Esophagus muscularis mucosa (tissue), 4 donors: ENCODE data around the gene MBIP. TPM values are rescaled to one million over a fixed set of nuclear protein-coding genes. Genes with fewer than 3 reads are reported as not detected.

Experiments used
- DNase-seq: peaks from one replicate; pipeline ENCODE4 v3.0.0-alpha.2; 2017; ENCODE audit errors: extremely low spot score
- H3K27ac ChIP-seq, 4 donors: fragments of 200-600 bp; sonication (generic); replicated peaks in 1 of 4; 1 replicate in 3 of 4; 2 replicates in 1 of 4; pipeline ENCODE4 v1.5.1; 2016 to 2019; ENCODE audit warnings: mild to moderate bottlenecking in 1 of 4
- H3K27me3 ChIP-seq, 4 donors: fragments of 200-600 bp; sonication (generic); one replicate each; pipeline versions ENCODE4 v1.5.1 to v1.6.0; 2016 to 2019
- H3K36me3 ChIP-seq, 4 donors: fragments of 200-600 bp; sonication (generic); one replicate each; pipeline ENCODE4 v1.5.1; 2016 to 2019
- H3K4me1 ChIP-seq, 4 donors: fragments of 200-600 bp; sonication (generic); one replicate each; pipeline ENCODE4 v1.5.1; 2016 to 2019
- H3K4me3 ChIP-seq, 4 donors: fragments of 200-600 bp; sonication (generic); 1 replicate in 2 of 4; 2 replicates in 2 of 4; pipeline ENCODE4 v1.5.1; 2016 to 2019; ENCODE audit warnings: mild to moderate bottlenecking in 4 of 4, moderate library complexity in 1 of 4
- H3K9me3 ChIP-seq, 4 donors: fragments of 200-600 bp; sonication (generic); 1 replicate in 3 of 4; 2 replicates in 1 of 4; pipeline ENCODE4 v1.5.1; 2016 to 2019
- EP300 ChIP-seq: sonication (generic); formaldehyde crosslinking; IDR thresholded peaks from one replicate; pipeline ENCODE4 v1.6.1; 2017; ENCODE audit warnings: antibody characterized with exemption
- POLR2A ChIP-seq: fragments of 450-650 bp; IDR thresholded peaks from one replicate; pipeline ENCODE4 v1.6.1; 2017; ENCODE audit warnings: antibody characterized with exemption, moderate library complexity, mild to moderate bottlenecking, low read depth
- POLR2AphosphoS5 ChIP-seq, 2 donors: sonication (generic); formaldehyde crosslinking; IDR thresholded peaks; one replicate each; pipeline ENCODE4 v1.6.1; 2017; ENCODE audit warnings: antibody characterized with exemption in 2 of 2
- WGBS: methylation state at CpG from one replicate; pipeline ENCODE4 v1.1.5; 2018; 5-methylcytosine and 5-hydroxymethylcytosine counted together
- intact Hi-C: fragments of 100-400 bp; cut with DNase I; formaldehyde crosslinking; loops from one replicate; pipeline ENCODE4 v1.15.1; 2023
- total RNA-seq, 4 donors: library from RNA; depleted of rRNA; stranded (reverse); fragments of >200 nt; gene quantifications; one replicate each; pipeline versions ENCODE4 v1.1.0 to v1.2.1, GENCODE V29; 2016
- TF ChIP-seq, protein P1 (sequence below), 3 experiments: fragments of 200-600 bp in 2 of 3; fragments of 450-650 bp in 1 of 3; sonication (generic) in 2 of 3; IDR thresholded peaks; one replicate each; pipeline ENCODE4 v1.5.1; 2017 to 2019; ENCODE audit warnings: antibody characterized with exemption in 3 of 3, mild to moderate bottlenecking in 2 of 3, moderate library complexity in 1 of 3

MBIP gene
- total RNA-seq, 4 donors from 2014 or later = 10.8 to 16.2 (median 12.9) TPM

DNA sequence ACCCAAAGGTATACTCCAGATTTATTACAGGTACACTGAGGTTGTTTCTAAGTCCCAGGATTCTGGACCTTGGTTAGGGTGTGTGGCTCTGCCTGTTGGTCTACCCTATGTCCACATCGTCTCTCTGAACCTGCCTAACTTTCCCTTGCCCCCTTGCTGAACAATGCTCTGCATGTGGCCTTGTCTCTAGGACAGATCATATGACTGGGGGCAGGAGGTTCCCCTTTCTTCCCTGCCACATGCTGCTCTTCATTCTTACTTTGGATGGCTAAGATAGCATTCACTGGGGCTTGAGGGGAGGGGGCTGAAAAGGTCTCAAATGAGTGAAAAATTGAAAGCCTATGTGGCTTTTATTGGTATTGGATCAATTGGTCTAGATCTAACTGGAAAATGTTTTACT is 49.2 kb downstream of the MBIP start:
- no peaks in the 10 kb centered on the region for H3K9me3 ChIP-seq

DNA sequence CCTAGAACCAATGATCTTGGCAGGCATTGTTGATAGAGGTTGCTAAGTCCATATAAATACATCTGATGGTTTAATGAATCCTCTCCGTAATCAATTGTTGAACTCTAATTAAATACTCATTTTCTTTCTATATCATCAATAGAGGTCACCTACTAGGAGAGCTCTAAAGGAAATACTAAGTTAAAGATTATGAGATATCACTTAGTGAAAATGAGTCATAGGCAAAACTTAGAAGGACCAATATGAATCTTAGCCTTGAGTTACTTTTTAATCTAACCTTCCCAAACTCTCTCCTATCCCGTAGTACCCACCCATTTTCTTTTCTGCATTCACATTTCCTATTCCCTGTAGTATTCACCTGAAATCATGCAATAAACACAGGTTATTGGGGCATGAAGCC is 50.2 kb downstream of the MBIP start:
- peaks cover 0 to 50% (median 5%) of the 10 kb centered on the region in 4 donors for H3K27me3 ChIP-seq
- 86% methylated on average over 2 of the region's 2 CpGs for WGBS
- peaks cover 0 to 13% (median 10%) of the 10 kb centered on the region in 4 donors for H3K4me1 ChIP-seq
- H3K4me3 ChIP-seq = no peak overlapping the region
- no peak for DNase-seq
- TF ChIP-seq, protein P1, sequence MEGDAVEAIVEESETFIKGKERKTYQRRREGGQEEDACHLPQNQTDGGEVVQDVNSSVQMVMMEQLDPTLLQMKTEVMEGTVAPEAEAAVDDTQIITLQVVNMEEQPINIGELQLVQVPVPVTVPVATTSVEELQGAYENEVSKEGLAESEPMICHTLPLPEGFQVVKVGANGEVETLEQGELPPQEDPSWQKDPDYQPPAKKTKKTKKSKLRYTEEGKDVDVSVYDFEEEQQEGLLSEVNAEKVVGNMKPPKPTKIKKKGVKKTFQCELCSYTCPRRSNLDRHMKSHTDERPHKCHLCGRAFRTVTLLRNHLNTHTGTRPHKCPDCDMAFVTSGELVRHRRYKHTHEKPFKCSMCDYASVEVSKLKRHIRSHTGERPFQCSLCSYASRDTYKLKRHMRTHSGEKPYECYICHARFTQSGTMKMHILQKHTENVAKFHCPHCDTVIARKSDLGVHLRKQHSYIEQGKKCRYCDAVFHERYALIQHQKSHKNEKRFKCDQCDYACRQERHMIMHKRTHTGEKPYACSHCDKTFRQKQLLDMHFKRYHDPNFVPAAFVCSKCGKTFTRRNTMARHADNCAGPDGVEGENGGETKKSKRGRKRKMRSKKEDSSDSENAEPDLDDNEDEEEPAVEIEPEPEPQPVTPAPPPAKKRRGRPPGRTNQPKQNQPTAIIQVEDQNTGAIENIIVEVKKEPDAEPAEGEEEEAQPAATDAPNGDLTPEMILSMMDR (IDR thresholded peaks at IDR 0.05) = no peak
- no peaks in the 10 kb centered on the region for H3K9me3 ChIP-seq
- H3K36me3 ChIP-seq = no peaks in the 10 kb centered on the region
- no peak overlapping the region for H3K27ac ChIP-seq
- intact Hi-C loops = no loop called here

More for the DNA sequence above, 49.2 kb downstream of the MBIP start:
- no peak overlapping the region for H3K4me3 ChIP-seq
- H3K27me3 ChIP-seq = peaks cover 0 to 48% (median 5%) of the 10 kb centered on the region in 4 donors
- 25% methylated on average over 1 of the region's 1 CpG for WGBS
- peaks cover 0 to 13% (median 10%) of the 10 kb centered on the region in 4 donors for H3K4me1 ChIP-seq
- no peak for TF ChIP-seq EP300
- no peak for TF ChIP-seq POLR2A
- TF ChIP-seq, protein P1 (IDR thresholded peaks at IDR 0.05) = no peak
- TF ChIP-seq POLR2AphosphoS5 (IDR thresholded peaks at IDR 0.05) = no peak
- no peaks in the 10 kb centered on the region for H3K36me3 ChIP-seq
- no peak for DNase-seq
- H3K27ac ChIP-seq = no peak overlapping the region
- intact Hi-C loops = no loop called here

DNA sequence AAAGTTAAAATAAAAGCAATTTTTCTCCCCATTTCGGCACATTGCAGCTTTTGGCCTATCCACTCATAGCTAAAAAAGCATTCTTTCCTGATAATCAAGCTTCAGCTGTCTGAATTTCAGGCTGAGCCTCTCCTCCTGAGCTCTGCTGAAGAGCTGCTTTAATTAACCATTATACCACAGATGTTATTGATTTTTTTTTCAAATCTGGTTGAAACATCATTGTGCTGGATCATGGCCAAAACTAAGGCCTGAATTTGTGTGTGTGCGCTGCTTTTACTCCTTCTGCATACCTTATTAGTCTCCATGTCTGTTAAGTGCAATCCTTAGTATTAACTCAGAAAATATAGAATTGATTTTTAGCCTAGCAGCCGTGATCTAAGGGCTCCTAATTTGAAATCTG is 52.3 kb downstream of the MBIP start:
- H3K4me1 ChIP-seq = peaks cover 0 to 13% (median 10%) of the 10 kb centered on the region in 4 donors
- H3K9me3 ChIP-seq = no peaks in the 10 kb centered on the region
- no peak overlapping the region for H3K4me3 ChIP-seq
- WGBS = 85% methylated on average over 3 of the region's 3 CpGs
- H3K27ac ChIP-seq = no peak overlapping the region
- TF ChIP-seq POLR2A (no peak), POLR2AphosphoS5 (IDR thresholded peaks at IDR 0.05) (no peak), EP300 (no peak)
- TF ChIP-seq, protein P1 (IDR thresholded peaks at IDR 0.05) = no peak
- DNase-seq = no peak
- peaks cover 0 to 29% (median 5%) of the 10 kb centered on the region in 4 donors for H3K27me3 ChIP-seq
- no peaks in the 10 kb centered on the region for H3K36me3 ChIP-seq
- intact Hi-C loops = no loop called here

DNA sequence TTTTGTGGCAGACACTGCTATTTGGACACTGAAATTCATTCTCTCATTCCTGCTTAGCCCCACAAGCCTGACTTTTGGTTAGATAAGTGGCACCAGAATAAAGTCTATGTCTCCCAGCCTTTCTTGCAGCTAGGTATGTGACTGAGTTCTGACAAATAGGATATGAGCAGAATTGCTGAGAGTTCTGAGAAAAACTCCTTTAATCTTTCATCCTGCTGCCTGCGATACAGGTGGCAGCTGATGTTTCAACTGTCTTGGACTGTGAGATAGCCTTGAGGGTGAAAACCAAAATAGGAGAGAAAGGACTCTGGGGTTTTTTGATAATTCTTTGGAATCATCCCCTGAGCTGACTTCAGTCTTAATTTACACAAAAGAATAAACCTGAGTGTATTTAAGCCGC is 55.8 kb downstream of the MBIP start:
- Histone ChIP-seq H3K27me3 (peaks cover 0 to 7% (median 0%) of the 10 kb centered on the region in 4 donors), H3K9me3 (no peaks in the 10 kb centered on the region), H3K36me3 (no peaks in the 10 kb centered on the region), H3K4me1 (no peaks in the 10 kb centered on the region), H3K27ac (no peak overlapping the region), H3K4me3 (no peak overlapping the region)
- intact Hi-C loops = no loop called here
- WGBS = 92% methylated on average over 2 of the region's 2 CpGs
- TF ChIP-seq, protein P1 (IDR thresholded peaks at IDR 0.05) = no peak
- TF ChIP-seq EP300 = no peak
- TF ChIP-seq POLR2A = no peak
- TF ChIP-seq POLR2AphosphoS5 (IDR thresholded peaks at IDR 0.05) = no peak
- no peak for DNase-seq

DNA sequence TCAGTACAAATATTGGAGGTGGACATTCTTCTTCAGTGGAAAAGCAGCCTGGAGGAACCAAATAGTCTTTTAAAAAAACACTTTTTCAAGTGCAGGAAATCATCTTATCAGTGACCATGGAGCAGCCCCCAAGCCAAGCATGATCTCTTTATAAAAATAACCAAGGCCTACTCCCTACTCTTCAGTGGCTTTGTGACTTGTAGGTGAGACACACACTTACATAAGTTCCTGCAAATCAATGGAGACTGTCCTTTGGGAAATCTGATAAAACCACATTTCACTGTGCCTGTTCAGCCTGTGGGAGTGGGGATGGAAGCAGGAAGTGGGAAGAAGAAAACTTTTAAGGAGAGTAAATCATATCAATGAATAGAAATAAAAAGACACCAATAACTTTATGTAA is 56.3 kb downstream of the MBIP start:
- Histone ChIP-seq H3K4me3 (no peak overlapping the region), H3K27ac (no peak overlapping the region), H3K27me3 (peaks cover 0 to 7% (median 0%) of the 10 kb centered on the region in 4 donors), H3K36me3 (no peaks in the 10 kb centered on the region), H3K4me1 (no peaks in the 10 kb centered on the region), H3K9me3 (no peaks in the 10 kb centered on the region)
- intact Hi-C loops = no loop called here
- no peak for DNase-seq
- TF ChIP-seq POLR2A (no peak), EP300 (no peak), POLR2AphosphoS5 (IDR thresholded peaks at IDR 0.05) (no peak)
- TF ChIP-seq, protein P1 (IDR thresholded peaks at IDR 0.05) = no peak
